ENCODE results near the gene ISM1.

ISM1 gene

GRCh38 chr20:13338999-13339411, 117.9 kb downstream of the ISM1 start:
- Histone ChIP-seq H3K4me3 (no peak overlapping the region), H3K36me3 (no peaks in the 10 kb centered on the region), H3K9ac (no peak overlapping the region), H3K9me3 (no peaks in the 10 kb centered on the region), H3K27ac (no peak overlapping the region), H3K4me1 (no peaks in the 10 kb centered on the region; the same call in 1 of the 2 replicates), H3K4me2 (no peak overlapping the region), H3K27me3 (no peaks in the 10 kb centered on the region), H4K20me1 (no peaks in the 10 kb centered on the region)
- no peak for TF ChIP-seq Cebpa-rat (IDR thresholded peaks at IDR 0.05)

GRCh38 chr20:13340088-13340487, 119.0 kb downstream of the ISM1 start:
- H3K4me1 ChIP-seq = no peaks in the 10 kb centered on the region; the same call in 1 of the 2 replicates
- H3K9me3 ChIP-seq = no peaks in the 10 kb centered on the region
- no peaks in the 10 kb centered on the region for H3K27me3 ChIP-seq
- no peaks in the 10 kb centered on the region for H3K36me3 ChIP-seq
- no peak overlapping the region for H3K4me2 ChIP-seq
- TF ChIP-seq Cebpa-rat (IDR thresholded peaks at IDR 0.05) = no peak
- no peak overlapping the region for H3K4me3 ChIP-seq
- H3K9ac ChIP-seq = no peak overlapping the region
- H3K27ac ChIP-seq = no peak overlapping the region
- no peaks in the 10 kb centered on the region for H4K20me1 ChIP-seq

- H3K4me2 ChIP-seq = no peak overlapping the region
- H3K9ac ChIP-seq = no peak overlapping the region
- no peak for TF ChIP-seq Cebpa-rat (IDR thresholded peaks at IDR 0.05)
- H3K4me1 ChIP-seq = no peaks in the 10 kb centered on the region; the same call in 1 of the 2 replicates
- no peaks in the 10 kb centered on the region for H3K9me3 ChIP-seq
- no peak overlapping the region for H3K4me3 ChIP-seq
- no peaks in the 10 kb centered on the region for H4K20me1 ChIP-seq
- H3K27ac ChIP-seq = no peak overlapping the region
- no peaks in the 10 kb centered on the region for H3K27me3 ChIP-seq
- H3K36me3 ChIP-seq = no peaks in the 10 kb centered on the region
Observed at GRCh38 chr20:13341737-13342393, 120.8 kb downstream of the ISM1 start.

- Histone ChIP-seq H3K27ac (no peak overlapping the region), H3K36me3 (no peaks in the 10 kb centered on the region), H3K9ac (no peak overlapping the region), H4K20me1 (no peaks in the 10 kb centered on the region), H3K9me3 (no peaks in the 10 kb centered on the region), H3K27me3 (no peaks in the 10 kb centered on the region), H3K4me3 (no peak overlapping the region), H3K4me1 (no peaks in the 10 kb centered on the region; the same call in 1 of the 2 replicates), H3K4me2 (no peak overlapping the region)
- no peak for TF ChIP-seq Cebpa-rat (IDR thresholded peaks at IDR 0.05)
Observed at GRCh38 chr20:13342469-13343242, 121.6 kb downstream of the ISM1 start.

GRCh38 chr20:13344671-13345070, 123.6 kb downstream of the ISM1 start:
- Histone ChIP-seq H3K9ac (no peak overlapping the region), H3K4me1 (no peaks in the 10 kb centered on the region; the same call in 1 of the 2 replicates), H3K4me2 (no peak overlapping the region), H3K27me3 (no peaks in the 10 kb centered on the region), H3K4me3 (no peak overlapping the region), H3K27ac (no peak overlapping the region), H3K9me3 (no peaks in the 10 kb centered on the region), H4K20me1 (no peaks in the 10 kb centered on the region), H3K36me3 (no peaks in the 10 kb centered on the region)
- TF ChIP-seq Cebpa-rat (IDR thresholded peaks at IDR 0.05) = no peak

GRCh38 chr20:13348311-13349234, 127.5 kb downstream of the ISM1 start:
- H3K4me3 ChIP-seq = no peak overlapping the region
- H3K9ac ChIP-seq = no peak overlapping the region
- no peaks in the 10 kb centered on the region for H3K9me3 ChIP-seq
- no peaks in the 10 kb centered on the region for H4K20me1 ChIP-seq
- no peak overlapping the region for H3K27ac ChIP-seq
- no peaks in the 10 kb centered on the region for H3K27me3 ChIP-seq
- H3K4me1 ChIP-seq = no peaks in the 10 kb centered on the region
- no peaks in the 10 kb centered on the region for H3K36me3 ChIP-seq
- no peak for TF ChIP-seq Cebpa-rat (IDR thresholded peaks at IDR 0.05)
- H3K4me2 ChIP-seq = no peak overlapping the region

- no peaks in the 10 kb centered on the region for H3K36me3 ChIP-seq
- H3K27me3 ChIP-seq = no peaks in the 10 kb centered on the region
- no peak overlapping the region for H3K27ac ChIP-seq
- H3K9me3 ChIP-seq = no peaks in the 10 kb centered on the region
- H4K20me1 ChIP-seq = no peaks in the 10 kb centered on the region
- H3K4me1 ChIP-seq = no peaks in the 10 kb centered on the region
- no peak for TF ChIP-seq Cebpa-rat (IDR thresholded peaks at IDR 0.05)
- no peak overlapping the region for H3K9ac ChIP-seq
- no peak overlapping the region for H3K4me2 ChIP-seq
- H3K4me3 ChIP-seq = no peak overlapping the region
Observed at GRCh38 chr20:13349235-13349604, 128.1 kb downstream of the ISM1 start.
